ENCODE results near the gene CDK12. TPM values are rescaled to one million over a fixed set of nuclear protein-coding genes. Genes with fewer than 3 reads are reported as not detected.

CDK12 gene
- total RNA-seq, 1 donor from 2014 or later = 49.8 TPM

- TF ChIP-seq, protein P1, sequence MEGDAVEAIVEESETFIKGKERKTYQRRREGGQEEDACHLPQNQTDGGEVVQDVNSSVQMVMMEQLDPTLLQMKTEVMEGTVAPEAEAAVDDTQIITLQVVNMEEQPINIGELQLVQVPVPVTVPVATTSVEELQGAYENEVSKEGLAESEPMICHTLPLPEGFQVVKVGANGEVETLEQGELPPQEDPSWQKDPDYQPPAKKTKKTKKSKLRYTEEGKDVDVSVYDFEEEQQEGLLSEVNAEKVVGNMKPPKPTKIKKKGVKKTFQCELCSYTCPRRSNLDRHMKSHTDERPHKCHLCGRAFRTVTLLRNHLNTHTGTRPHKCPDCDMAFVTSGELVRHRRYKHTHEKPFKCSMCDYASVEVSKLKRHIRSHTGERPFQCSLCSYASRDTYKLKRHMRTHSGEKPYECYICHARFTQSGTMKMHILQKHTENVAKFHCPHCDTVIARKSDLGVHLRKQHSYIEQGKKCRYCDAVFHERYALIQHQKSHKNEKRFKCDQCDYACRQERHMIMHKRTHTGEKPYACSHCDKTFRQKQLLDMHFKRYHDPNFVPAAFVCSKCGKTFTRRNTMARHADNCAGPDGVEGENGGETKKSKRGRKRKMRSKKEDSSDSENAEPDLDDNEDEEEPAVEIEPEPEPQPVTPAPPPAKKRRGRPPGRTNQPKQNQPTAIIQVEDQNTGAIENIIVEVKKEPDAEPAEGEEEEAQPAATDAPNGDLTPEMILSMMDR (IDR thresholded peaks at IDR 0.05; ENCODE audit: partially characterized antibody, unreplicated experiment) = no peak
- Mint-ChIP-seq H3K4me3 (ENCODE audit: unreplicated experiment) (no peak overlapping the region), H3K9me3 (ENCODE audit: unreplicated experiment) (peaks cover 8% of the 10 kb centered on the region), H3K27me3 (ENCODE audit: unreplicated experiment) (peaks cover 6% of the 10 kb centered on the region), H3K4me1 (ENCODE audit: low read depth, unreplicated experiment) (peaks cover 6% of the 10 kb centered on the region), H3K36me3 (ENCODE audit: unreplicated experiment) (no peaks in the 10 kb centered on the region), H3K27ac (ENCODE audit: unreplicated experiment) (no peak overlapping the region)
- DNase-seq = no peak
Observed at GRCh38 chr17:39553341-39553945, 92.2 kb downstream of the CDK12 start.

DNA sequence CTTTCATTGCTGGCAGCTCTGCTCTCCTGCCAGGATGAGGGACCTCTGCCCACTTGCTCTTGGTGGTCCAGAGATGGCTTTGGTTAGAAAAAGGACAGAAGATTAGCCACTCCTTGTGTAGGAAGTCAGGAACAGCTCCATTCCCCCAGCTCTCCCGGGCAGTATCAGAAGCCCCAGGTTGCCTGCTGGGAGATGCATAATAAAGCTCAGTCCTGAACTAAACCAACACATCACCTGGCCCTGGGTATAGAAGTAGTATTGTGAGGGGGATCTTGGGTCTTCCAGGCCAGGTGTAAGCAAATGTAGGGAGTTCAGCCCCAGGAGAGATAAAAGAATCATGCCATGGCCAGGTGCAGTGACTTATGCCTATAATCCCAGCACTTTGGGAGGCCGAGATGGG is 94.1 kb downstream of the CDK12 start:
- TF ChIP-seq, protein P1 (IDR thresholded peaks at IDR 0.05; ENCODE audit: partially characterized antibody, unreplicated experiment) = no peak
- peaks cover 3% of the 10 kb centered on the region for H3K27me3 Mint-ChIP-seq (ENCODE audit: unreplicated experiment)
- no peak overlapping the region for H3K27ac Mint-ChIP-seq (ENCODE audit: unreplicated experiment)
- peaks cover 4% of the 10 kb centered on the region for H3K9me3 Mint-ChIP-seq (ENCODE audit: unreplicated experiment)
- no peaks in the 10 kb centered on the region for H3K36me3 Mint-ChIP-seq (ENCODE audit: unreplicated experiment)
- no peak overlapping the region for H3K4me3 Mint-ChIP-seq (ENCODE audit: unreplicated experiment)
- DNase-seq = no peak
- peaks cover under 1% of the 10 kb centered on the region for H3K4me1 Mint-ChIP-seq (ENCODE audit: low read depth, unreplicated experiment)

DNA sequence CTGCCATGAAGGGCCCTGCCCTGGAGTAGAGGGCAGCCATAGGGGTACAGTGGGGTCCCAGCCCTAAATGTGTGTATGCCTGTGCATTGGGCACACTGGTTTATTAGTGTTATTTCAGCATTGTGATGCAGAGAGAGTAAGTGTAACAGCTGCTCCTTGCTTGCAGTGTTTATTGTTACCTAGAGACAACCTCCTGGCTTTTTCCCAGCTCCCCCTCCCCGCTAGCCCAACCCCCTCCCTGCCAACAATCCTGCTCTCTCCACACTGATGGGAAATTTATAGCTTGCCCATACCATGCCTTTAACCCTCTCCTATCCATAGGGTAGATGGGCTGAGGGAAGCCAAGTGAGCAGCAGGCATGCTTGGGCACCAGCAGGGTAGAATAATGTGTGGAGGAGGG is 95.1 kb downstream of the CDK12 start:
- H3K36me3 Mint-ChIP-seq (ENCODE audit: unreplicated experiment) = no peaks in the 10 kb centered on the region
- TF ChIP-seq, protein P1 (IDR thresholded peaks at IDR 0.05; ENCODE audit: partially characterized antibody, unreplicated experiment) = no peak
- no peak overlapping the region for H3K4me3 Mint-ChIP-seq (ENCODE audit: unreplicated experiment)
- peaks cover 3% of the 10 kb centered on the region for H3K27me3 Mint-ChIP-seq (ENCODE audit: unreplicated experiment)
- peaks cover 4% of the 10 kb centered on the region for H3K9me3 Mint-ChIP-seq (ENCODE audit: unreplicated experiment)
- H3K27ac Mint-ChIP-seq (ENCODE audit: unreplicated experiment) = no peak overlapping the region
- peaks cover 2% of the 10 kb centered on the region for H3K4me1 Mint-ChIP-seq (ENCODE audit: low read depth, unreplicated experiment)
- no peak for DNase-seq

GRCh38 chr17:39562395-39562794 is 101.1 kb downstream of the CDK12 start:
- Mint-ChIP-seq H3K36me3 (ENCODE audit: unreplicated experiment) (peaks cover 5% of the 10 kb centered on the region), H3K27me3 (ENCODE audit: unreplicated experiment) (no peaks in the 10 kb centered on the region), H3K27ac (ENCODE audit: unreplicated experiment) (no peak overlapping the region), H3K9me3 (ENCODE audit: unreplicated experiment) (no peaks in the 10 kb centered on the region), H3K4me1 (ENCODE audit: low read depth, unreplicated experiment) (peaks cover 10% of the 10 kb centered on the region), H3K4me3 (ENCODE audit: unreplicated experiment) (no peak overlapping the region)
- DNase-seq = no peak
- TF ChIP-seq, protein P1 (IDR thresholded peaks at IDR 0.05; ENCODE audit: partially characterized antibody, unreplicated experiment) = no peak

GRCh38 chr17:39562976-39563375 is 101.7 kb downstream of the CDK12 start:
- no peak overlapping the region for H3K27ac Mint-ChIP-seq (ENCODE audit: unreplicated experiment)
- H3K4me3 Mint-ChIP-seq (ENCODE audit: unreplicated experiment) = no peak overlapping the region
- TF ChIP-seq, protein P1 (IDR thresholded peaks at IDR 0.05; ENCODE audit: partially characterized antibody, unreplicated experiment) = no peak
- DNase-seq = no peak
- H3K9me3 Mint-ChIP-seq (ENCODE audit: unreplicated experiment) = no peaks in the 10 kb centered on the region
- H3K27me3 Mint-ChIP-seq (ENCODE audit: unreplicated experiment) = no peaks in the 10 kb centered on the region
- peaks cover 7% of the 10 kb centered on the region for H3K36me3 Mint-ChIP-seq (ENCODE audit: unreplicated experiment)
- peaks cover 10% of the 10 kb centered on the region for H3K4me1 Mint-ChIP-seq (ENCODE audit: low read depth, unreplicated experiment)

Data from glutamatergic neuron (in vitro differentiated cells).